GM23338 (cell line): Measurements from ENCODE around the gene PDE4D. TPM values are rescaled to one million over a fixed set of nuclear protein-coding genes. Genes with fewer than 3 reads are reported as not detected.

Source experiments
- ATAC-seq: fragments of 200-7000 bp; cut with Tn5 transposase; 3 replicates; pipeline ENCODE4 v1.9.1; 2020
- DNase-seq: peaks from one replicate; pipeline ENCODE4 v3.0.0-alpha.2; 2015; ENCODE audit warnings: low spot score
- H2AFZ ChIP-seq: fragments of 200-600 bp; sonication (generic); 2 replicates; pipeline ENCODE4 v1.8.0; 2016; ENCODE audit warnings: antibody characterized with exemption, mild to moderate bottlenecking, moderate library complexity
- H3F3A ChIP-seq: fragments of 200-600 bp; sonication (generic); replicated peaks from 2 replicates; pipeline ENCODE4 v1.8.0; 2017; ENCODE audit warnings: antibody characterized with exemption, mixed run types, low read depth
- H3K27ac ChIP-seq: fragments of 200-600 bp; sonication (generic); 2 replicates; pipeline ENCODE4 v1.6.1; 2016; ENCODE audit warnings: low read depth
- H3K27me3 ChIP-seq: fragments of 200-600 bp; sonication (generic); 2 replicates; pipeline ENCODE4 v1.8.0; 2016; ENCODE audit warnings: mild to moderate bottlenecking, mixed run types, moderate library complexity; ENCODE audit not compliant: insufficient read depth
- H3K36me3 ChIP-seq: fragments of 200-600 bp; sonication (generic); 2 replicates; pipeline ENCODE4 v1.8.0; 2016; ENCODE audit warnings: mild to moderate bottlenecking; ENCODE audit not compliant: insufficient read depth
- H3K4me1 ChIP-seq: fragments of 200-600 bp; sonication (generic); 2 replicates; pipeline ENCODE4 v1.8.0; 2016; ENCODE audit warnings: mild to moderate bottlenecking, moderate library complexity; ENCODE audit not compliant: insufficient read depth
- H3K4me2 ChIP-seq: fragments of 200-600 bp; sonication (generic); 2 replicates; pipeline ENCODE4 v1.7.1; 2017; ENCODE audit warnings: mixed run types
- H3K4me3 ChIP-seq: fragments of 200-600 bp; sonication (generic); 2 replicates; pipeline ENCODE4 v1.6.1; 2016; ENCODE audit warnings: mixed run types
- H3K79me2 ChIP-seq: fragments of 200-600 bp; sonication (generic); replicated peaks from 2 replicates; pipeline ENCODE4 v1.8.0; 2017; ENCODE audit warnings: mild to moderate bottlenecking; ENCODE audit not compliant: insufficient read depth
- H3K9me2 ChIP-seq: fragments of 200-600 bp; sonication (generic); 2 replicates; pipeline ENCODE4 v1.8.0; 2017; ENCODE audit not compliant: insufficient read depth
- H4K20me1 ChIP-seq: fragments of 200-600 bp; sonication (generic); replicated peaks from 2 replicates; pipeline ENCODE4 v1.8.0; 2017; ENCODE audit warnings: mild to moderate bottlenecking; ENCODE audit not compliant: insufficient read depth
- H3K27ac Mint-ChIP-seq: 2 replicates; pipeline ENCODE4 v1.8.0; 2020; ENCODE audit warnings: inconsistent platforms, mild to moderate bottlenecking, moderate library complexity, mixed read lengths
- H3K27me3 Mint-ChIP-seq: 3 replicates; pipeline ENCODE4 v1.8.0; 2022; ENCODE audit warnings: low read depth, mild to moderate bottlenecking, moderate library complexity, mixed read lengths, inconsistent platforms; ENCODE audit not compliant: insufficient read depth, poor library complexity
- H3K36me3 Mint-ChIP-seq: 3 replicates; pipeline ENCODE4 v1.8.0; 2021; ENCODE audit warnings: low read depth, mild to moderate bottlenecking, inconsistent platforms, moderate library complexity, mixed read lengths
- H3K4me1 Mint-ChIP-seq: 3 replicates; pipeline ENCODE4 v1.8.0; 2020; ENCODE audit warnings: mild to moderate bottlenecking, inconsistent platforms, mixed read lengths
- H3K4me3 Mint-ChIP-seq: 3 replicates; pipeline ENCODE4 v1.8.0; 2021; ENCODE audit warnings: moderate library complexity, mild to moderate bottlenecking, inconsistent platforms, mixed read lengths
- H3K9me3 Mint-ChIP-seq: 3 replicates; pipeline ENCODE4 v1.8.0; 2020; ENCODE audit warnings: moderate library complexity, mild to moderate bottlenecking, inconsistent platforms, mixed read lengths
- CREB1 ChIP-seq: fragments of 250-450 bp; sonication (Bioruptor Pico); IDR thresholded peaks from 2 replicates; pipeline ENCODE4 v1.5.0; 2020; ENCODE audit warnings: low read depth, mild to moderate bottlenecking, moderate library complexity
- CTCF ChIP-seq, 2 experiments: fragments of 200-600 bp in 1 of 2; sonication (generic) in 1 of 2; conservative IDR thresholded peaks; 2 replicates each; pipeline versions ENCODE4 v1.5.1 to v1.6.1; 2016 to 2017; ENCODE audit warnings: antibody characterized with exemption in 2 of 2, low read depth in 2 of 2, mild to moderate bottlenecking in 2 of 2, moderate library complexity in 1 of 2
- EZH2 ChIP-seq: fragments of 200-600 bp; sonication (generic); IDR thresholded peaks from one replicate; pipeline ENCODE4 v1.8.0; 2017; ENCODE audit warnings: antibody characterized with exemption, mild to moderate bottlenecking, low read depth; ENCODE audit not compliant: unreplicated experiment
- EZH2phosphoT487 ChIP-seq: fragments of 200-600 bp; sonication (generic); IDR thresholded peaks from one replicate; pipeline ENCODE4 v1.8.1; 2018; ENCODE audit warnings: antibody characterized with exemption; ENCODE audit not compliant: unreplicated experiment
- JUNB ChIP-seq: IDR thresholded peaks from one replicate; pipeline ENCODE4 v1.6.1; 2016; ENCODE audit warnings: antibody characterized with exemption; ENCODE audit not compliant: unreplicated experiment
- NANOG ChIP-seq: IDR thresholded peaks from 2 replicates; pipeline ENCODE4 v1.6.1; 2016; ENCODE audit warnings: antibody characterized with exemption, borderline replicate concordance
- STAT1 ChIP-seq: IDR thresholded peaks from one replicate; pipeline ENCODE4 v1.6.1; 2016; ENCODE audit warnings: antibody characterized with exemption; ENCODE audit not compliant: unreplicated experiment
- ZNF114 ChIP-seq: fragments of 250-450 bp; sonication (Bioruptor Pico); IDR thresholded peaks from 2 replicates; pipeline ENCODE4 v1.5.0; 2020; ENCODE audit warnings: mild to moderate bottlenecking, moderate library complexity
- ZNF331 ChIP-seq: fragments of 250-450 bp; sonication (Bioruptor Pico); IDR thresholded peaks from 2 replicates; pipeline ENCODE4 v1.5.0; 2020; ENCODE audit warnings: low read depth, mild to moderate bottlenecking, moderate library complexity
- ZNF462 ChIP-seq: fragments of 250-450 bp; sonication (Bioruptor Pico); IDR thresholded peaks from 2 replicates; pipeline ENCODE4 v1.5.0; 2020; ENCODE audit warnings: mild to moderate bottlenecking, moderate library complexity
- polyA plus RNA-seq: library from polyadenylated mRNA; unstranded; fragments of >200 nt; fragmentation: Nextera tagmentation; extraction: Ambion mirVana; gene quantifications from 2 replicates; pipeline ENCODE4 v1.2.1, GENCODE V29; 2016
- total RNA-seq: library from RNA; depleted of rRNA; stranded (reverse); fragments of >200 nt; shearing (Covaris generic); gene quantifications from 2 replicates; pipeline ENCODE4 v1.2.3, GENCODE V29; 2014
- TF ChIP-seq, protein P1 (sequence below): IDR thresholded peaks from 2 replicates; pipeline ENCODE4 v1.6.1; 2016; ENCODE audit warnings: antibody characterized with exemption
- TF ChIP-seq, protein P2 (sequence below): IDR thresholded peaks from one replicate; pipeline ENCODE4 v1.6.1; 2018; ENCODE audit warnings: antibody characterized with exemption; ENCODE audit not compliant: unreplicated experiment

The PDE4D gene
- total and polyA plus RNA-seq, 2 experiments from 2014 or later: 2.1 to 4.7 TPM

DNA sequence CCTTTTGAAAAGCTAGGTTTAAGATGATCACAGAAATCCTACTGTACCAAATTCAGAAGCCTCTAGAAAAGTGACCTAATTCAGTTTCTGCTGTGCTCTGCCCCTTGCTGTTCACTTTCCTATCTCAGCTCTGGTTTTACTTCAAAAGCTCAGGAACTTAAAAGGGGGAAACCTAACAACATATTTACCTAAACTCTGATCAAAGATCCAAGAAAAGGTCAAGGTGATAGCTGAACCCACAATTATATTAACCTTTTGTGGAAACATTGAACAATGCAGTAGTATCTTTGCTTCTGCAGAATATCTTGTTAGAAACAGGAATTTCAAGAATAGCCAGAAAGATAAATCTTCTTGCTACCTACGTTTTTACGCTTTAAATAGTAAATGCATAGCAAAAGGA lies 568.5 kb downstream of the PDE4D start:
- H3K27ac Mint-ChIP-seq: no peak overlapping the region
- no peak for TF ChIP-seq ZNF462 (CRISPR knock-in tag)
- TF ChIP-seq ZNF331 (CRISPR knock-in tag): no peak
- no peak for TF ChIP-seq JUNB
- no peak for TF ChIP-seq CTCF (conservative IDR thresholded peaks at IDR 0.05; ENCODE audit: low read depth in 2 of 2)
- no peak for TF ChIP-seq STAT1
- TF ChIP-seq, protein P1, sequence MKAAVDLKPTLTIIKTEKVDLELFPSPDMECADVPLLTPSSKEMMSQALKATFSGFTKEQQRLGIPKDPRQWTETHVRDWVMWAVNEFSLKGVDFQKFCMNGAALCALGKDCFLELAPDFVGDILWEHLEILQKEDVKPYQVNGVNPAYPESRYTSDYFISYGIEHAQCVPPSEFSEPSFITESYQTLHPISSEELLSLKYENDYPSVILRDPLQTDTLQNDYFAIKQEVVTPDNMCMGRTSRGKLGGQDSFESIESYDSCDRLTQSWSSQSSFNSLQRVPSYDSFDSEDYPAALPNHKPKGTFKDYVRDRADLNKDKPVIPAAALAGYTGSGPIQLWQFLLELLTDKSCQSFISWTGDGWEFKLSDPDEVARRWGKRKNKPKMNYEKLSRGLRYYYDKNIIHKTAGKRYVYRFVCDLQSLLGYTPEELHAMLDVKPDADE: no peak
- no peak for TF ChIP-seq NANOG
- TF ChIP-seq ZNF114 (CRISPR knock-in tag): no peak
- TF ChIP-seq EZH2: no peak
- TF ChIP-seq EZH2phosphoT487: no peak
- TF ChIP-seq, protein P2, sequence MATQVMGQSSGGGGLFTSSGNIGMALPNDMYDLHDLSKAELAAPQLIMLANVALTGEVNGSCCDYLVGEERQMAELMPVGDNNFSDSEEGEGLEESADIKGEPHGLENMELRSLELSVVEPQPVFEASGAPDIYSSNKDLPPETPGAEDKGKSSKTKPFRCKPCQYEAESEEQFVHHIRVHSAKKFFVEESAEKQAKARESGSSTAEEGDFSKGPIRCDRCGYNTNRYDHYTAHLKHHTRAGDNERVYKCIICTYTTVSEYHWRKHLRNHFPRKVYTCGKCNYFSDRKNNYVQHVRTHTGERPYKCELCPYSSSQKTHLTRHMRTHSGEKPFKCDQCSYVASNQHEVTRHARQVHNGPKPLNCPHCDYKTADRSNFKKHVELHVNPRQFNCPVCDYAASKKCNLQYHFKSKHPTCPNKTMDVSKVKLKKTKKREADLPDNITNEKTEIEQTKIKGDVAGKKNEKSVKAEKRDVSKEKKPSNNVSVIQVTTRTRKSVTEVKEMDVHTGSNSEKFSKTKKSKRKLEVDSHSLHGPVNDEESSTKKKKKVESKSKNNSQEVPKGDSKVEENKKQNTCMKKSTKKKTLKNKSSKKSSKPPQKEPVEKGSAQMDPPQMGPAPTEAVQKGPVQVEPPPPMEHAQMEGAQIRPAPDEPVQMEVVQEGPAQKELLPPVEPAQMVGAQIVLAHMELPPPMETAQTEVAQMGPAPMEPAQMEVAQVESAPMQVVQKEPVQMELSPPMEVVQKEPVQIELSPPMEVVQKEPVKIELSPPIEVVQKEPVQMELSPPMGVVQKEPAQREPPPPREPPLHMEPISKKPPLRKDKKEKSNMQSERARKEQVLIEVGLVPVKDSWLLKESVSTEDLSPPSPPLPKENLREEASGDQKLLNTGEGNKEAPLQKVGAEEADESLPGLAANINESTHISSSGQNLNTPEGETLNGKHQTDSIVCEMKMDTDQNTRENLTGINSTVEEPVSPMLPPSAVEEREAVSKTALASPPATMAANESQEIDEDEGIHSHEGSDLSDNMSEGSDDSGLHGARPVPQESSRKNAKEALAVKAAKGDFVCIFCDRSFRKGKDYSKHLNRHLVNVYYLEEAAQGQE: no peak
- no peak for TF ChIP-seq CREB1 (CRISPR knock-in tag)
- Histone ChIP-seq H3K9me2 (no peaks in the 10 kb centered on the region), H3K27me3 (no peaks in the 10 kb centered on the region), H3K36me3 (no peaks in the 10 kb centered on the region), H3K4me2 (no peak overlapping the region), H3K27ac (no peak overlapping the region), H3K4me1 (no peaks in the 10 kb centered on the region), H2AFZ (no peak overlapping the region), H3K4me3 (no peak overlapping the region), H3F3A (no peaks in the 10 kb centered on the region), H4K20me1 (no peaks in the 10 kb centered on the region), H3K79me2 (no peaks in the 10 kb centered on the region)
- no peaks in the 10 kb centered on the region for H3K9me3 Mint-ChIP-seq
- H3K4me1 Mint-ChIP-seq: no peaks in the 10 kb centered on the region
- ATAC-seq (no peak), DNase-seq (no peak)
- H3K4me3 Mint-ChIP-seq: no peak overlapping the region
- no peaks in the 10 kb centered on the region for H3K27me3 Mint-ChIP-seq
- H3K36me3 Mint-ChIP-seq: no peaks in the 10 kb centered on the region
